Glutamatergic neuron (in vitro differentiated cells): ENCODE measurements around the gene ITGA4. TPM values are rescaled to one million over a fixed set of nuclear protein-coding genes. Genes with fewer than 3 reads are reported as not detected.

ENCODE experiments used
- DNase-seq: peaks from one replicate; pipeline ENCODE4 v3.0.0; 2022
- H3K27ac Mint-ChIP-seq: one replicate; pipeline ENCODE4 v1.8.0; 2020; ENCODE audit warnings: mild to moderate bottlenecking, mixed read lengths, inconsistent platforms; ENCODE audit not compliant: unreplicated experiment
- H3K27me3 Mint-ChIP-seq: one replicate; pipeline ENCODE4 v1.8.0; 2020; ENCODE audit warnings: mild to moderate bottlenecking, moderate library complexity, mixed read lengths, inconsistent platforms; ENCODE audit not compliant: unreplicated experiment
- H3K36me3 Mint-ChIP-seq: one replicate; pipeline ENCODE4 v1.8.0; 2020; ENCODE audit warnings: mild to moderate bottlenecking, mixed read lengths, inconsistent platforms; ENCODE audit not compliant: unreplicated experiment
- H3K4me1 Mint-ChIP-seq: one replicate; pipeline ENCODE4 v1.8.0; 2020; ENCODE audit warnings: mild to moderate bottlenecking, low read depth, mixed read lengths, inconsistent platforms; ENCODE audit not compliant: unreplicated experiment
- H3K4me3 Mint-ChIP-seq: one replicate; pipeline ENCODE4 v1.8.0; 2020; ENCODE audit warnings: mild to moderate bottlenecking, mixed read lengths, inconsistent platforms; ENCODE audit not compliant: unreplicated experiment
- H3K9me3 Mint-ChIP-seq: one replicate; pipeline ENCODE4 v1.8.0; 2020; ENCODE audit warnings: mild to moderate bottlenecking, moderate library complexity, mixed read lengths, inconsistent platforms; ENCODE audit not compliant: unreplicated experiment
- total RNA-seq: library from RNA; stranded (reverse); fragmentation: NEBNext Ultra II Directional; extraction: Animal tissue kit (Norgen Biotek cat#: 25700); gene quantifications from one replicate; pipeline ENCODE4 v1.2.1, GENCODE V29; 2021; ENCODE audit not compliant: unreplicated experiment
- TF ChIP-seq, protein P1 (sequence below): fragments of 200-600 bp; sonication (generic); IDR thresholded peaks from one replicate; pipeline ENCODE4 v1.5.0; 2021; ENCODE audit not compliant: partially characterized antibody, unreplicated experiment

Gene ITGA4
- total RNA-seq, 1 donor from 2014 or later: 5.4 TPM

DNA sequence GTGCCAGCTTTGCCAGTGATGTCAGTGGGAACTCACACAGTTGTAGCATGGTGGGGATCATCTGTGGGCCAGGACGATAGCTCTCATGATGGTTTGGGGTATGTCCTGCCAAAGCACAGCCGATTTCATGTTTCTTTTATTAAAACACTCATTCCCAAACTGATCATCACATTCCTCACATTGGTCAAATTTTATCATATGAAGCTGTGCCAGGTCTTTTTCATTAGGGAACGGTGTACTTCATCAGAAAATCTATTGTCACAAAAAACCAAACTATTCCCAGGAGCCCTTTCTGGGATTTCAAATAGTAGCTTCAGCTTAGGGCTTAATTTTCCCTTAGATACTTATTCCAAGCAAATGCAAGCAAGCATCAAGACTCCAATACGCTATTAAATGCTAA is 42.0 kb downstream of the ITGA4 start:
- TF ChIP-seq, protein P1, sequence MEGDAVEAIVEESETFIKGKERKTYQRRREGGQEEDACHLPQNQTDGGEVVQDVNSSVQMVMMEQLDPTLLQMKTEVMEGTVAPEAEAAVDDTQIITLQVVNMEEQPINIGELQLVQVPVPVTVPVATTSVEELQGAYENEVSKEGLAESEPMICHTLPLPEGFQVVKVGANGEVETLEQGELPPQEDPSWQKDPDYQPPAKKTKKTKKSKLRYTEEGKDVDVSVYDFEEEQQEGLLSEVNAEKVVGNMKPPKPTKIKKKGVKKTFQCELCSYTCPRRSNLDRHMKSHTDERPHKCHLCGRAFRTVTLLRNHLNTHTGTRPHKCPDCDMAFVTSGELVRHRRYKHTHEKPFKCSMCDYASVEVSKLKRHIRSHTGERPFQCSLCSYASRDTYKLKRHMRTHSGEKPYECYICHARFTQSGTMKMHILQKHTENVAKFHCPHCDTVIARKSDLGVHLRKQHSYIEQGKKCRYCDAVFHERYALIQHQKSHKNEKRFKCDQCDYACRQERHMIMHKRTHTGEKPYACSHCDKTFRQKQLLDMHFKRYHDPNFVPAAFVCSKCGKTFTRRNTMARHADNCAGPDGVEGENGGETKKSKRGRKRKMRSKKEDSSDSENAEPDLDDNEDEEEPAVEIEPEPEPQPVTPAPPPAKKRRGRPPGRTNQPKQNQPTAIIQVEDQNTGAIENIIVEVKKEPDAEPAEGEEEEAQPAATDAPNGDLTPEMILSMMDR: no peak
- no peak overlapping the region for H3K4me3 Mint-ChIP-seq
- H3K36me3 Mint-ChIP-seq: no peaks in the 10 kb centered on the region
- no peak for DNase-seq
- no peak overlapping the region for H3K27ac Mint-ChIP-seq
- no peaks in the 10 kb centered on the region for H3K4me1 Mint-ChIP-seq
- H3K9me3 Mint-ChIP-seq: no peaks in the 10 kb centered on the region
- no peaks in the 10 kb centered on the region for H3K27me3 Mint-ChIP-seq

DNA sequence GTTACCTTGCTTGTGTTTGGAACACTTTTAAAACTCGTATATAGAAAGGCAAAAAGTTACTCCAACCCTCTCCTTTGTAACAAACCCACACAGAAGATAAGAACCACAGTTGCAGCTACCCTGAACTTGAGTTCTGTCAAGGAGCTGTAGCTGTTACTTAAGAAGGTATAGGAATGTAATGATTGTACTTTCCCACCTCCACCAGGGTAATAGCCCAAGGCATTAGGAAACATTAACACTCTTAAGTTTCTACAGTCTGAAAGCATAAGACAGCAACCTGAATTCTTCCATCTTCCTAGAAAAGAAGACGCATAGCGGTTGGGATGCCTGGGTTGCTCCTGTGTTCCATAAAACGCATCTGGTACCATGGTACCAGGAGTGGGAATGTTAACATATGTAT is 43.0 kb downstream of the ITGA4 start:
- H3K36me3 Mint-ChIP-seq: no peaks in the 10 kb centered on the region
- no peak for DNase-seq
- H3K4me1 Mint-ChIP-seq: no peaks in the 10 kb centered on the region
- no peaks in the 10 kb centered on the region for H3K27me3 Mint-ChIP-seq
- H3K9me3 Mint-ChIP-seq: no peaks in the 10 kb centered on the region
- H3K27ac Mint-ChIP-seq: no peak overlapping the region
- no peak overlapping the region for H3K4me3 Mint-ChIP-seq
- TF ChIP-seq, protein P1: no peak

DNA sequence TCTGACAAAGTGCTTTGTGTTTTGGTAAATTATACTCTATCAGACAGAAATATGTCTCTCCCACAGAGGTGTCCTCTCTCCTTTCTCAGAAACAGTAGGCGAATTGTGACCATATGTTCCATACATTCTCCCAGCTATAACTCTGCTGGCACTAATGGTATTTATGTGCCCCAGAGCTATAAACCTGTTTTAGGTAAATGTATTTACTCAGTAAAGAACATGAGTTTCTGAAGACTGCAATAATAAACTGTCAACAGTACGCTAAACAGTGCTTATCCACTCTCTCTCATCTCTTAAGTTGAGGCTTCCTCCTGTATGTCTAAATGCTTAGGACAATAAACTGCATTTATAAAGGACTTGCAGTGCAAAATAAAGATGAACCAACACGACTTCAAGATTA is 58.5 kb downstream of the ITGA4 start:
- H3K27ac Mint-ChIP-seq: no peak overlapping the region
- TF ChIP-seq, protein P1: no peak
- DNase-seq: no peak
- H3K9me3 Mint-ChIP-seq: no peaks in the 10 kb centered on the region
- H3K36me3 Mint-ChIP-seq: no peaks in the 10 kb centered on the region
- H3K27me3 Mint-ChIP-seq: no peaks in the 10 kb centered on the region
- H3K4me3 Mint-ChIP-seq: no peak overlapping the region
- no peaks in the 10 kb centered on the region for H3K4me1 Mint-ChIP-seq

DNA sequence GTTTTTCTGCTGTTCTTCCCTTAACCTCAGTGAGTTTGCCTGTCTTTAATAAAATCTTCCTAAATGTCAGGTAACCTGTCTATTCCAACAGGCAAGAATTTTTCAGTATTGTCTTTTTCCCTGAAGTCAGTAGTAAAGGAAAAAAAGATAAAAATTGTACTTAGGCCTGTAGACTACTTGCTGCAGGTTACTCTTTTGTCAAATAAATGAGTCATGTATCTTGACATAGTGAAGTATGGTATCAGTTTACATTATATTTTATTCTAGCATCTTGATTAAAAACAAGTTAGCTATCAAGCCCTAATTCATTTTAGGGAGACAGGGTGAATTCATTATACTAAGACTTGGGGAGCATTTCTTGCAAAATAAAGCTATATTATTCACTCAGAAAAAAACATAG is 59.8 kb downstream of the ITGA4 start:
- DNase-seq: no peak
- TF ChIP-seq, protein P1: no peak
- Mint-ChIP-seq H3K36me3 (no peaks in the 10 kb centered on the region), H3K27ac (no peak overlapping the region), H3K4me1 (no peaks in the 10 kb centered on the region), H3K9me3 (no peaks in the 10 kb centered on the region), H3K4me3 (no peak overlapping the region), H3K27me3 (no peaks in the 10 kb centered on the region)

DNA sequence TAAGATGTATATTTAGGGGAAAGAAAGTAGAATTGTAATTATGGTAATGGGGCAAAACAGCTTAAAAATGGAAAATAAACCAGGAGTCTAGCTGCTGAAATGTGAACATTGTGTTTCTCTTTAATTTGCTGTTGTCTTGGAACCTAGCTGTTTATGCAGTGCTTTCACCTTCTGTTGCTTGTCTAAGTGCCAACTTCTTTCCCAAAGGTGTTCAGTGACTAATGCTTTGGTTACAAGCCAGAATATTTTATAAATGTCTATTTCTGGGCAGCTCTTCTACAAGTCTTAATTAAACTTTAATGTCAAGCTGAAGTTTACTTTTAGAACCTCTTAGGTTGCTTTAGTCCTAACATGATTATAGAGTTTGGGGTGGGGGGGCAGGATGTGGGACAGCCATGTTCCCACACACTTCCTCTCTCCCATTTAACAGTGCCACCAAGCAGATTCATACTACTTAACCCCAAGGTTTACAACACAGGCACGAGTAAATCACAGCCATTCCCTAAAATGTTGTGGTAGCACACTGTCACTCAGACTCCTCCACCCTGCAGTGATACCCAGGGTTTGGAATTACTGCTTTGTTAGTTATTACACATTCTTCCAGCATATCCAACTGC is 60.6 kb downstream of the ITGA4 start:
- Mint-ChIP-seq H3K9me3 (no peaks in the 10 kb centered on the region), H3K27ac (no peak overlapping the region), H3K4me1 (no peaks in the 10 kb centered on the region), H3K27me3 (no peaks in the 10 kb centered on the region), H3K36me3 (no peaks in the 10 kb centered on the region), H3K4me3 (no peak overlapping the region)
- TF ChIP-seq, protein P1: no peak
- no peak for DNase-seq
